GM12872 (cell line): ENCODE results near the gene RPTOR.
A peak's percentile ranks its signal among the peaks of the same experiment; 100 is the strongest.

ENCODE experiments used
- TF ChIP-seq, protein P1 (sequence below): IDR thresholded peaks from 3 replicates; pipeline ENCODE4 v1.5.1; 2011; ENCODE audit warnings: low read depth, mild to moderate bottlenecking, low read length, moderate library complexity; ENCODE audit not compliant: insufficient read depth

RPTOR gene

DNA sequence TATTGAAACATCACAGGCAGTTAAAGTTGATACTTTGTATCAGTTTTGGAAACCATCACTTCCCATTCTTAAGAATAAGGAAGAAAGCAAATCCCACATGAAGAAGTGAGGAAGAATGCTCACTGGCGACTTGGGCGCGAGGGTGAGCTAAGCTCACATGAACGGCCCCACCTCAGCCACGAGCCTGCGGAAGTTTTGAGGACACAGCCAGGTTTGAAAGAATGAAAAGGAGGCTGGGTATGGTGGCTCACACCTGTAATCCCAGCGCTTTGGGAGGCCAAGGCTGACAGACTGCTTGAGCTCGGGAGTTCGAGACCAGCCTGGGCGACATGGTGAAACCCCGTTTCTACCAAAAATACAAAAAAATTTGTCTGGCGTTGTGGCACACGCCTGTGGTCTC lies 336.7 kb downstream of the RPTOR start:
- TF ChIP-seq, protein P1, sequence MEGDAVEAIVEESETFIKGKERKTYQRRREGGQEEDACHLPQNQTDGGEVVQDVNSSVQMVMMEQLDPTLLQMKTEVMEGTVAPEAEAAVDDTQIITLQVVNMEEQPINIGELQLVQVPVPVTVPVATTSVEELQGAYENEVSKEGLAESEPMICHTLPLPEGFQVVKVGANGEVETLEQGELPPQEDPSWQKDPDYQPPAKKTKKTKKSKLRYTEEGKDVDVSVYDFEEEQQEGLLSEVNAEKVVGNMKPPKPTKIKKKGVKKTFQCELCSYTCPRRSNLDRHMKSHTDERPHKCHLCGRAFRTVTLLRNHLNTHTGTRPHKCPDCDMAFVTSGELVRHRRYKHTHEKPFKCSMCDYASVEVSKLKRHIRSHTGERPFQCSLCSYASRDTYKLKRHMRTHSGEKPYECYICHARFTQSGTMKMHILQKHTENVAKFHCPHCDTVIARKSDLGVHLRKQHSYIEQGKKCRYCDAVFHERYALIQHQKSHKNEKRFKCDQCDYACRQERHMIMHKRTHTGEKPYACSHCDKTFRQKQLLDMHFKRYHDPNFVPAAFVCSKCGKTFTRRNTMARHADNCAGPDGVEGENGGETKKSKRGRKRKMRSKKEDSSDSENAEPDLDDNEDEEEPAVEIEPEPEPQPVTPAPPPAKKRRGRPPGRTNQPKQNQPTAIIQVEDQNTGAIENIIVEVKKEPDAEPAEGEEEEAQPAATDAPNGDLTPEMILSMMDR: no peak

DNA sequence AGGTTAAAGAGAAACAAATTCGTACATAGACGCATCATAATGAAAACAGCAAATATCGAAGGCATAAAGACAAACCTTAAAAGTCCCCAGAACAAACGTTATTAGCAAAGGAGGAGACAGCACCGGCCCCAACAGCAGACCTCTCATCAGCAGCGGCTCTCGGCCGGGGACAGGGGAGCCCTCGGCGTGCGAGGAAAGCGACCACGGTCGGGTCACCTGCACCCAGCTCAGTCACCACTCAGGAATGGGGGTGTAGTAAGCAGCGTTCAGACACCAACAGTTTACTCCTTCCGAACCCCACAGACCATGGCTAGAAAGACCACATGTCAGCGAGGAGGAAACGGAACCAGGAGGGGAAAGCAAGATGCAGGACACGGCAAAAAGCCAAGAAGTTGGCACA lies 337.7 kb downstream of the RPTOR start:
- TF ChIP-seq, protein P1: no peak

DNA sequence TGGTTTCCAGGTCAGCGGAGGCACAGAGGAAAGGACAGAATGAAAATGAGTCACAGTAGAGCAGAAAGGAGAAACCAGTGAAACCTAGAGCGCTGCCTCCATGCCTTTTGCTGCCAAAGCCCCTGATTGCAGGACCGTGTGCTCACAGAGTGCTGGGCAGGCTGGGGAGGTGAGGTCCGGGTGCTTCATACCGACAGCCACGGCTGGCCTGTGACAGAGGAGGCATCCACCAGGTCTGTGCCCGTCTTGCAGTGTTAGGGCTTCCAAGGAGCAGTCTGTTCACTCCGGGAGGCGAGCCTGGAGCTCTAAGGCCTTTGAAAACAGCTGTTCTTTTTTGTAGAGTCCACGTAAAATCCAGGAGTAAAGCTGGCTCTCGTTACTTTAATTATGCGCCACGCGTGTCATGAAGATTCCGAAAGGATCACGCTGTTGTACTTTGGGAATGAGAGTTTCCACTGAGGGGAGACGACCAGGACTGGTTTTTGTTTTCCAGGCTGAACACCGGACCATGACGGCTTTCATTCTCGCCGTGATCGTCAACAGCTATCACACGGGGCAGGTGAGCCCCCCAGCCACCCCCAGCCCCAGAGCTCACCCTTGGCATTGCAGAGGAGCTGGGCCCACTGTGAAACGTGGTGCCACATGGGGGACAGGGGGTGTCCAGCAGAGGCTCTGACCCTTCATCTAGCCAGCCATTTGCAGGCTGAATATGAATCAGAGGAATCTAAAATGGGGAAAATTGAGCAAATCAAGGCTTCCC lies 338.5 kb downstream of the RPTOR start:
- TF ChIP-seq, protein P1: no peak

DNA sequence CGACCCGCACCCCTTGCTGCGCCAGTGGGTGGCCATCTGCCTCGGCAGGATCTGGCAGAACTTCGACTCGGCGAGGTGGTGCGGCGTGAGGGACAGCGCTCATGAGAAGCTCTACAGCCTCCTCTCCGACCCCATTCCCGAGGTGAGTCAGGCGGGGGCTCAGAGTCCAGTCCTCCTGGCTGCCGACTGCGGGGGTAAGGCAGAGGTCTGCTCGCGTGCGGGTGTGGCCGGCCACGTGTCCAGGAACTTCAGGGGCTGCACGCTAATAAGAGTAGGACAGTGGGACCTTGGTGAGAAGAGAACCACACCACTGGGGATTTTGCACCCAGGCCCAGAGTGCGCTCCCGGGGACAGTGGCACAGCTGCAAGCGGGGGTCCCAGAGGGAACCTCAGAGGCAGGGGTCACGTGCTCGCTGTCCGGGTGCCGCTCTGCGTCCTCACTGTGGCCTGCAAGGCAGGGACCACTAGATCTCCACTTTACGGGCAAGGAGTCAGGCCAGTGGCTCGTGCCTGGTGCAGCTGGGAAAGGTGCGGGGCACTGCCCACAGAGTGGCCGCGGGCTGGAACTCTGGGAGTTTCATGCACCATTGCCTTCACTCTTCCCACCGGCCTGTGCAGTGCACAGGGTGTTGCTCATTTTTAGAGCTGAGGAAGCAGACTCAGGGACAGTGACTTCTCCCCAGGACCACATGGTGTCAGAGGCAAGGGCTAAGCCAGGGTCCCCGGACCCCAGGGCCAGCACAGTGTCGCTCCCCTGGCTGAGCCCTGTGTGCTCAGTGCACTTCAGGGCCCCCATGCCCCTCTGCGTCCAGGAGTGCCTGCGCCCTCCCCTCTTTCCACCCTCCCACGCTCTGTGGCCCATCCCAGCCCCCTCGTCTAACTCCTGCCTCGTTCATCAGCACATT lies 339.4 kb downstream of the RPTOR start:
- TF ChIP-seq, protein P1: no peak

DNA sequence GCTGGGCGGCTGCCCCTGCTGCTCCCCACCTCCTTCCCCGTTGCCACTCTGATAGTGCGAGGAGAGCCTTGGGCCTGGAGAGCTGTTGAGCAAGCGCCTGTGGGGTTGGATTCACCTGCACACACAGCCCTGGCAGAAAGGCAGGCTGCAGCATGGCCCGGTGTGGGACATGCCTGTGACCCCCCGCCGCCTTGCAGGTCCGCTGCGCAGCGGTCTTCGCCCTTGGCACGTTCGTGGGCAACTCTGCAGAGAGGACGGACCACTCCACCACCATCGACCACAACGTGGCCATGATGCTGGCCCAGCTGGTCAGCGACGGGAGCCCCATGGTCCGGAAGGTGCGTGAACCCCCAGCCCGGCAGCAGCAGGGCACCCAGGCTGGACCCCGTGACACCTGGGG lies 340.2 kb downstream of the RPTOR start:
- TF ChIP-seq, protein P1: no peak

DNA sequence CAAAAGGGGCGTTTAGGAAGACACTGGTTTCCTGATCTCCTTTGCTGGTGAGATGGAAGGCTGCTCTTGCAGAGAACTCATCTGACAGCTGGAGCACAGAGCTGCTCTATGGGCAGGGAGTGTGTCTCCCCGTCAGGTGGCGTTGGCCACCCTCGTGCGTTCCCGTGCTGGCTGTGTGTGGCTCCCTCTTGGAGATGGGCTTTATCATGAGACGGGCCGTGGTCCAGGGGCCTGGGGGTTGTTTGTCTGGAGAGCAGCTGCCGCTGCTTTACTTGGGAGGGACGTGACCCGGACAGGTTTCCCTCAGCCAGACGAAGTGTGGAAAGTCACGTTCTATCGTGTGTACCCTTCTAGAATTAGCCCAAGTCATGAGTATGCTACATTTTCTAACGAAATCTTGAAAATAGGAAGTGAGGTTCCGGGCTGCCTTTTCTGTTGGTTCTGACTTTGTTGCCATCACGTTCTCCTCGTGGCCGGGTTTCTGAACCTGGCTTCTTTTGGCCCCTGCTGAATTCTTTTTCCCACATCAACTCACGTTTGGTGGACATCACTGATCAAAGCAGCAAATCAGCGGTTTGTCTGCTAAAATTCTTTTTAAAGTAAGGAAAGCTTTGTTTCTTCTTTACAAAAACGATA lies 341.4 kb downstream of the RPTOR start:
- TF ChIP-seq, protein P1: peak; percentile 45

DNA sequence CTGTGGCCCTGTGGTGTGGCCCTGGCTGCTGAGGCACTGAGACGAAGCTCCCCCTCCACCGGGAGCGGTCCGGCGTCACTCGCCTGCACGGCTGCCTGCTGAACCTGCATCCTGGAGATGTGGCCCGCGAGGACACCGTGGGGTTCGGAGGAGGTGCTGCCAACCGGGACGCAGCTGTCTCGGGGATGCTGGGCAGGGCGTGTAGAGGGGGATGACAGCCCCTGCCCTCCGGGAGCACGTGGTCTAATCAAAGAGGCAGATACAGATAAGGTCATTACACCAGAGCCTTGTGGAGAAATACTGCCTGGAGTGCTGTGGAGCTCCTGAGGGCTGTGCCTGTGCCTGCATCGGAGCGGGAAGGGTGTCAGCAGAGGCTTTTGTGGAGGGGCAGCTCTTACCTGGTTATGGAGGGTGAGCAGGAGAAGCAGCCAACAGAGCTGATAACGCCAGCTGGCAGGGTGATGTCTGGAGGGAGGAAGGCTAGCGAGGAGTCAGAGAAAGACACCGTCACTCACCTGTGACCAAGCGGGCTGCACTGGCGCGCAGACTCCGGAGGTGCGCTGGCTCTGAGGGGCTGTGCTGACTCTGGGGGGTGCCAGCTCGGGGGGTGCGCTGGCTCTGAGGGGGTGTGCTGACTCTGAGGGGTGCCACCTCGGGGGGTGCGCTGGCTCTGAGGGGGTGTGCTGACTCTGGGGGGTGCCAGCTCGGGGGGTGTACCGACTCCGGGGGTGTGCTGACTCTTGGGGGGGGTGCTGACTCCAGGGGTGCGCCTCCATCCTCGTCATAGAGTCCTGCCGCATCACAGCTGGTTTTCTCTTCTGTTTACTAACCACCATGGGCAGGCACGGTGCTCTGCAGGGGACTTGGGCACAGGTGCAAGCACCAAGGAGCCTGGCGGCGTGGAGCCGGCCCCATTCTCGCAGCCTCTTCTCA lies 342.3 kb downstream of the RPTOR start:
- TF ChIP-seq, protein P1: no peak
